OCI-LY7 (cell line): ENCODE measurements around the gene C1QL1. TPM values are rescaled to one million over a fixed set of nuclear protein-coding genes. Genes with fewer than 3 reads are reported as not detected.

Experiments used
- BruUV-seq: library from RNA; stranded (reverse); fragments of 400-500 nt; replicated peaks from 2 replicates; lab custom pipeline; 2021; lab: Mats Ljungman, UMichigan
- CTCF ChIA-PET: fragments of 300-600 bp; sonication (Branson Sonifier 250); formaldehyde crosslinking; loops from one replicate; lab custom pipeline; 2022; ENCODE audit warnings: antibody characterized with exemption; ENCODE audit not compliant: unreplicated experiment; lab: Charles Lee
- POLR2A ChIA-PET: fragments of 300-600 bp; sonication (Branson Sonifier 250); formaldehyde crosslinking; loops from one replicate; lab custom pipeline; 2022; ENCODE audit warnings: antibody characterized with exemption; lab: Charles Lee
- DNase-seq: peaks from one replicate; pipeline ENCODE4 v3.0.0-alpha.2; 2015; ENCODE audit warnings: low spot score
- H2AFZ ChIP-seq: fragments of 200-600 bp; sonication (generic), shearing (Covaris generic); 2 replicates; pipeline ENCODE4 v1.6.1; 2014; ENCODE audit warnings: mild to moderate bottlenecking, antibody characterized with exemption, low read length, moderate library complexity
- H3K27ac ChIP-seq: fragments of 200-600 bp; sonication (generic); 2 replicates; pipeline ENCODE4 v1.5.1; 2014; ENCODE audit warnings: mixed run types, low read depth, mild to moderate bottlenecking, moderate library complexity, low read length, inconsistent platforms; ENCODE audit not compliant: poor library complexity, severe bottlenecking
- H3K36me3 ChIP-seq: fragments of 200-600 bp; sonication (generic); 2 replicates; pipeline ENCODE4 v1.6.1; 2014; ENCODE audit warnings: mild to moderate bottlenecking, antibody characterized with exemption, low read length, moderate library complexity, mixed read lengths; ENCODE audit not compliant: insufficient read depth
- H3K4me1 ChIP-seq: fragments of 200-600 bp; sonication (generic); 2 replicates; pipeline ENCODE4 v1.5.1; 2014; ENCODE audit warnings: mild to moderate bottlenecking, low read length; ENCODE audit not compliant: insufficient read depth, poor library complexity, severe bottlenecking
- H3K4me2 ChIP-seq: fragments of 200-600 bp; sonication (generic); 2 replicates; pipeline ENCODE4 v1.6.1; 2014; ENCODE audit warnings: mild to moderate bottlenecking, low read length
- H3K4me3 ChIP-seq: fragments of 200-600 bp; sonication (generic); 2 replicates; pipeline ENCODE4 v1.5.1; 2014; ENCODE audit warnings: mild to moderate bottlenecking, low read depth, low read length; ENCODE audit not compliant: poor library complexity, severe bottlenecking
- H3K79me2 ChIP-seq: fragments of 200-600 bp; sonication (generic); 2 replicates; pipeline ENCODE4 v1.6.1; 2016; ENCODE audit warnings: low read depth, mild to moderate bottlenecking, low read length, moderate library complexity, mixed read lengths; ENCODE audit not compliant: insufficient read depth
- H3K9me2 ChIP-seq: fragments of 200-600 bp; sonication (generic); 2 replicates; pipeline ENCODE4 v1.6.1; 2016; ENCODE audit warnings: mild to moderate bottlenecking, low read length, mixed read lengths; ENCODE audit not compliant: insufficient read depth
- H3K9me3 ChIP-seq: fragments of 200-600 bp; sonication (generic); 2 replicates; pipeline ENCODE4 v1.6.1; 2014; ENCODE audit warnings: mild to moderate bottlenecking, mixed run types, low read length, mixed read lengths
- H4K20me1 ChIP-seq: fragments of 200-600 bp; sonication (generic); 2 replicates; pipeline ENCODE4 v1.6.1; 2014; ENCODE audit warnings: mild to moderate bottlenecking, antibody characterized with exemption, low read length, moderate library complexity, mixed read lengths; ENCODE audit not compliant: insufficient read depth
- CTCF ChIP-seq: fragments of 200-600 bp; sonication (generic); conservative IDR thresholded peaks from 2 replicates; pipeline ENCODE4 v1.5.1; 2014; ENCODE audit warnings: mild to moderate bottlenecking, antibody characterized with exemption, low read length, moderate library complexity, mixed read lengths
- EZH2phosphoT487 ChIP-seq: fragments of 200-600 bp; sonication (generic); IDR thresholded peaks from 2 replicates; pipeline ENCODE4 v1.6.1; 2018; ENCODE audit warnings: low read depth, borderline replicate concordance, mild to moderate bottlenecking, mixed run types, antibody characterized with exemption, low read length, moderate library complexity, mixed read lengths
- intact Hi-C: fragments of 100-400 bp; cut with micrococcal nuclease; formaldehyde crosslinking; loops from one replicate; pipeline ENCODE4 v1.10.0; 2022; ENCODE audit not compliant: unreplicated experiment
- total RNA-seq, 2 experiments: library from RNA; depleted of rRNA in 1 of 2; stranded (reverse); fragments of >200 nt in 1 of 2; shearing (Covaris generic) in 1 of 2; gene quantifications; 2 replicates each; pipeline ENCODE4 v1.2.3, GENCODE V29; 2014 to 2022

C1QL1 gene
- total RNA-seq, 2 experiments from 2014 or later = not detected

- H4K20me1 ChIP-seq = no peaks in the 10 kb centered on the region
- H3K4me1 ChIP-seq = no peaks in the 10 kb centered on the region
- intact Hi-C loops = no loop called here
- H3K27ac ChIP-seq = no peak overlapping the region
- H3K79me2 ChIP-seq = no peaks in the 10 kb centered on the region
- H3K4me2 ChIP-seq = no peak overlapping the region
- H2AFZ ChIP-seq = no peak overlapping the region
- no peak for DNase-seq
- ChIA-PET CTCF (no interaction called here), POLR2A (no interaction called here)
- no TSS peak for BruUV-seq
- no peaks in the 10 kb centered on the region for H3K9me3 ChIP-seq
- H3K36me3 ChIP-seq = no peaks in the 10 kb centered on the region
- TF ChIP-seq EZH2phosphoT487 = no peak
- TF ChIP-seq CTCF = no peak
- H3K9me2 ChIP-seq = no peaks in the 10 kb centered on the region
- H3K4me3 ChIP-seq = no peak overlapping the region
Measured at GRCh38 chr17:44982113-44982702, 14.1 kb upstream of the C1QL1 start.

DNA sequence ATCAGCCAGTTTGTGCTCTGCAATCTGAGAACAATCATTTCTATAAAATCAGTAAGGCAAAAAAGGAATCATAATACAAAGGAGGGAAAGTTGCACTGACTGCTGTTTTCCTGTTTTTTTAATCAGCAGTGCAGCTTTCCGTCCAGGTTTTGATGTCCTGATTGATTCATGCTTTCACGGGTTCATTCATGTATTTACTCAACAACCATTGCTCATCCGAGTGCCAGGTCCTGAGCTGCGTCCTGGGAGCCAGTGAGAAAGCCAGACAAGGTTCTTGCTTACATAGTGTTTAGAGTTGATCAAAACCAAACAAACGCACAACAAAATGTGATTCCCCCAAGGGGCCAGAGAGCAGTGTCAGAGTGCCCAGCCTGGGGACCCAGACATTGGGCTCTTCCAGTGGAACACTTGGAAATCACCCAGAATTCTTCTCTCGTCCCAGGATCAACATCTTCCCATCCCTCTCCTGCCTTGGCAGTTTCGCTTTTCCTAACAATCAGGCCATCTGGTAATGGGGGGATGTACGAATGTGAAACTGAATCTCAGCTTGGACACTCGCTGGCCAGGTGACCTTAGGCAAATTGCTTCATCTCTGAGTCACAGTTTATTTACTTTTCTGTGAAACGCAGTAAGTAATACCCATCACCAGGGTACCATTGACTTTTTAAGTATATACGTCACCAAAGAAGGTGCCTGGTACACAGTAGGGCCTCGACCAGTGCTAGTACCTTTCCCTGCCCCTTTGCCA is 13.3 kb upstream of the C1QL1 start:
- intact Hi-C loops = no loop called here
- POLR2A ChIA-PET = interaction anchor here (0.8 kb wide), 1 partner anchor 26 kb away, joined by 3 read pairs; no protein-coding TSS in a partner anchor

More for the DNA sequence above, 13.3 kb upstream of the C1QL1 start:
- H3K4me1 ChIP-seq = no peaks in the 10 kb centered on the region
- no peak overlapping the region for H2AFZ ChIP-seq
- no TSS peak for BruUV-seq
- no peaks in the 10 kb centered on the region for H3K9me2 ChIP-seq
- no peaks in the 10 kb centered on the region for H3K36me3 ChIP-seq
- DNase-seq = no peak
- H4K20me1 ChIP-seq = no peaks in the 10 kb centered on the region
- no peaks in the 10 kb centered on the region for H3K79me2 ChIP-seq
- H3K4me3 ChIP-seq = no peak overlapping the region
- CTCF ChIA-PET = no interaction called here
- H3K4me2 ChIP-seq = no peak overlapping the region
- H3K27ac ChIP-seq = no peak overlapping the region
- TF ChIP-seq EZH2phosphoT487 (no peak), CTCF (no peak)
- no peaks in the 10 kb centered on the region for H3K9me3 ChIP-seq
